Neural cell (in vitro differentiated cells): ENCODE data around the gene MARK1.

Experiments used
- EZH2 ChIP-seq: fragments of 200-600, 300-800 bp; shearing (Covaris generic), sonication (generic); IDR thresholded peaks from 2 replicates; pipeline ENCODE4 v1.6.1; 2014; ENCODE audit warnings: antibody characterized with exemption, low read length, borderline replicate concordance, mild to moderate bottlenecking; ENCODE audit not compliant: insufficient read depth, poor library complexity, severe bottlenecking
- POLR2AphosphoS5 ChIP-seq: IDR thresholded peaks from 2 replicates; pipeline ENCODE4 v1.6.1; 2012
- SMC3 ChIP-seq: fragments of 450-650 bp; conservative IDR thresholded peaks from 2 replicates; pipeline ENCODE4 v1.6.1; 2014; ENCODE audit warnings: antibody characterized with exemption, mild to moderate bottlenecking, moderate library complexity; ENCODE audit not compliant: poor library complexity
- TF ChIP-seq, protein P1 (sequence below): fragments of 450-650 bp; IDR thresholded peaks from 2 replicates; pipeline ENCODE4 v1.5.1; 2014; ENCODE audit warnings: antibody characterized with exemption, mild to moderate bottlenecking, moderate library complexity; ENCODE audit not compliant: poor library complexity, severe bottlenecking

DNA sequence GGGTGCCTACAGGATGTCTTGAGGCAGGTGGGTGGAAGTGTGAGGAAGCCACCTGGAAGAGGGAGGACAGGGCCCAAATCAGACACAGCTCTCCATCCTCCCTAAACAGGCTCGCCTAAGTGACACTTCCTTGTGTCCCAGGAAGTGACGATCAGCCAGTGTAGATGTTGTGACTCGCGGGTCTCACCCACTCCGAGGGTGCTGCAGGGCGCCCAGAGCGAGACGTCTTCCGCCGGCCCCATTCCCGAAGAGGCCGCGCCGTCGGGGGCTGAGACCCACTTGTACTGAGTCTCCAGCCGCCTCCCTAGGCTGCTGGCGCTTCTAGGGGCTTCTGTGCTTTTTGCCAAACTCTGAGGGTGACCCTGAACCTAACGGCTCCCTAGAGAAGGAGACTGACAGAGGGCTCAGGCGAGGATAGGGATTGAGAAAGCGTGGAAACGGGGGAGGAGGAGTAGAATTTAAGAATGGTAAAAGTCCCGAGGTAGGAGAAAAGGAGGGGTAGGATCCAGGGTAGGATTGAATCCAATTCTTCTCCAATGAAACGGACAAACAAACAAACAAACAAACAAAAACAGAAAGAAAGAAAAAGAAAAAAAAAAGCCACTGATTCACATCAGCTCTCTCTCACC, 543 bp upstream of the MARK1 start:
- TF ChIP-seq, protein P1, sequence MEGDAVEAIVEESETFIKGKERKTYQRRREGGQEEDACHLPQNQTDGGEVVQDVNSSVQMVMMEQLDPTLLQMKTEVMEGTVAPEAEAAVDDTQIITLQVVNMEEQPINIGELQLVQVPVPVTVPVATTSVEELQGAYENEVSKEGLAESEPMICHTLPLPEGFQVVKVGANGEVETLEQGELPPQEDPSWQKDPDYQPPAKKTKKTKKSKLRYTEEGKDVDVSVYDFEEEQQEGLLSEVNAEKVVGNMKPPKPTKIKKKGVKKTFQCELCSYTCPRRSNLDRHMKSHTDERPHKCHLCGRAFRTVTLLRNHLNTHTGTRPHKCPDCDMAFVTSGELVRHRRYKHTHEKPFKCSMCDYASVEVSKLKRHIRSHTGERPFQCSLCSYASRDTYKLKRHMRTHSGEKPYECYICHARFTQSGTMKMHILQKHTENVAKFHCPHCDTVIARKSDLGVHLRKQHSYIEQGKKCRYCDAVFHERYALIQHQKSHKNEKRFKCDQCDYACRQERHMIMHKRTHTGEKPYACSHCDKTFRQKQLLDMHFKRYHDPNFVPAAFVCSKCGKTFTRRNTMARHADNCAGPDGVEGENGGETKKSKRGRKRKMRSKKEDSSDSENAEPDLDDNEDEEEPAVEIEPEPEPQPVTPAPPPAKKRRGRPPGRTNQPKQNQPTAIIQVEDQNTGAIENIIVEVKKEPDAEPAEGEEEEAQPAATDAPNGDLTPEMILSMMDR: no peak
- TF ChIP-seq SMC3: no peak
- TF ChIP-seq EZH2: no peak
- peak; percentile 41 for TF ChIP-seq POLR2AphosphoS5
